Hepatocyte (in vitro differentiated cells): Measurements from ENCODE around the gene DNAH17. TPM values are rescaled to one million over a fixed set of nuclear protein-coding genes. Genes with fewer than 3 reads are reported as not detected.

ENCODE experiments used
- DNase-seq: peaks from one replicate; pipeline ENCODE4 v3.0.0-alpha.2; 2016; ENCODE audit warnings: low spot score
- H2AFZ ChIP-seq: fragments of 200-600 bp; sonication (generic); 2 replicates; pipeline ENCODE4 v1.6.0; 2016; ENCODE audit warnings: antibody characterized with exemption, mild to moderate bottlenecking
- H3K27ac ChIP-seq: fragments of 200-600 bp; sonication (generic); 2 replicates; pipeline ENCODE4 v1.5.1; 2016; ENCODE audit warnings: mild to moderate bottlenecking
- H3K27me3 ChIP-seq: fragments of 200-600 bp; sonication (generic); 2 replicates; pipeline ENCODE4 v1.6.1; 2016
- H3K36me3 ChIP-seq: fragments of 200-600 bp; sonication (generic); replicated peaks from 2 replicates; pipeline ENCODE4 v1.5.1; 2016; ENCODE audit warnings: low read depth; ENCODE audit not compliant: insufficient read depth
- H3K4me1 ChIP-seq: fragments of 200-600 bp; sonication (generic); 2 replicates; pipeline ENCODE4 v1.5.1; 2016; ENCODE audit warnings: mild to moderate bottlenecking, moderate library complexity; ENCODE audit not compliant: insufficient read depth
- H3K4me2 ChIP-seq: fragments of 200-600 bp; sonication (generic); 2 replicates; pipeline ENCODE4 v1.6.0; 2016
- H3K4me3 ChIP-seq: fragments of 200-600 bp; sonication (generic); 2 replicates; pipeline ENCODE4 v1.5.1; 2016; ENCODE audit warnings: mild to moderate bottlenecking
- H3K79me2 ChIP-seq: fragments of 200-600 bp; sonication (generic); 2 replicates; pipeline ENCODE4 v1.6.0; 2017; ENCODE audit warnings: mild to moderate bottlenecking
- H3K9me2 ChIP-seq: fragments of 200-600 bp; sonication (generic); replicated peaks from 2 replicates; pipeline ENCODE4 v1.6.0; 2017; ENCODE audit warnings: mild to moderate bottlenecking; ENCODE audit not compliant: insufficient read depth
- H3K9me3 ChIP-seq: fragments of 200-600 bp; sonication (generic); 2 replicates; pipeline ENCODE4 v1.5.1; 2016; ENCODE audit warnings: low read depth, mild to moderate bottlenecking
- H4K20me1 ChIP-seq: fragments of 200-600 bp; sonication (generic); 2 replicates; pipeline ENCODE4 v1.6.0; 2016; ENCODE audit warnings: mild to moderate bottlenecking; ENCODE audit not compliant: insufficient read depth, poor library complexity, severe bottlenecking
- CTCF ChIP-seq: fragments of 200-600 bp; sonication (generic); IDR thresholded peaks from 2 replicates; pipeline ENCODE4 v1.5.1; 2016; ENCODE audit warnings: antibody characterized with exemption, mild to moderate bottlenecking; ENCODE audit not compliant: poor library complexity
- EZH2 ChIP-seq: fragments of 200-600 bp; sonication (generic); IDR thresholded peaks from 2 replicates; pipeline ENCODE4 v1.6.1; 2016; ENCODE audit warnings: antibody characterized with exemption, mild to moderate bottlenecking, borderline replicate concordance
- EZH2phosphoT487 ChIP-seq: fragments of 200-600 bp; sonication (generic); IDR thresholded peaks from one replicate; pipeline ENCODE4 v1.6.1; 2018; ENCODE audit warnings: antibody characterized with exemption, mild to moderate bottlenecking, low read depth, moderate library complexity; ENCODE audit not compliant: unreplicated experiment, severe bottlenecking
- WGBS: methylation state at CpG from one replicate; pipeline ENCODE4 v1.1.6; 2016; ENCODE audit warnings: low lambda C conversion rate; ENCODE audit errors: missing lambda C conversion rate; 5-methylcytosine and 5-hydroxymethylcytosine counted together
- polyA plus RNA-seq: library from polyadenylated mRNA; unstranded; fragments of >200 nt; fragmentation: Nextera tagmentation; extraction: Ambion mirVana; gene quantifications from 2 replicates; pipeline ENCODE4 v1.2.1, GENCODE V29; 2016
- total RNA-seq: library from RNA; depleted of rRNA; stranded (reverse); fragments of >200 nt; gene quantifications from 2 replicates; pipeline ENCODE4 v1.2.3, GENCODE V29; 2014

DNAH17 gene
- total and polyA plus RNA-seq, 2 experiments from 2014 or later = 0.20 to 1.5 TPM

- H3K9me3 ChIP-seq = no peaks in the 10 kb centered on the region
- DNase-seq = no peak
- no peaks in the 10 kb centered on the region for H3K27me3 ChIP-seq
- no peaks in the 10 kb centered on the region for H4K20me1 ChIP-seq
- H3K4me2 ChIP-seq = no peak overlapping the region
- no peak for TF ChIP-seq EZH2
- no peak overlapping the region for H3K27ac ChIP-seq
- H2AFZ ChIP-seq = no peak overlapping the region
- H3K4me3 ChIP-seq = no peak overlapping the region
- WGBS = 82% methylated on average over 11 of the region's 11 CpGs
- H3K9me2 ChIP-seq = no peaks in the 10 kb centered on the region
- H3K36me3 ChIP-seq = no peaks in the 10 kb centered on the region
- no peaks in the 10 kb centered on the region for H3K4me1 ChIP-seq
- H3K79me2 ChIP-seq = no peaks in the 10 kb centered on the region
These were observed 117.0 kb downstream of the DNAH17 start for GRCh38 chr17:78460176-78460675.

DNA sequence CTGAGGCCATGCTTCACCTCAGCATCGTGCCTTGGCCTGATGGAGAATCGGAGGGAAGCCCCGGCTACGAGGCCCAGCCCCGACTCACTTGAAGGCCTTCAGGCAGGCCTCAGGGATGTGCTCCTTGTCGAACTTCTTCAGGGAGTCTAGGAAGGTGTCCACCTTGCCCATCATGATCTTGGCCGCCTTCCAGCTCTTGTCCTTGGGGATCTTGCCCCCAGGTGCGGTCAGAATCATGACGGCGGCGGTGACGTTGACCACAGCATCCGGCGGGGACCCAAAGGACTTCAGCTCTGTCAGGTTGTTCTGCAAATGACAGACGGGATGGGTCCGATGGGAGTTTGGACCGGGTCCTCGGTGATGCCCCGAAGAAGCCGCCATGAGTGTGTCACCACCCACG is 117.5 kb downstream of the DNAH17 start:
- 96% methylated on average over 21 of the region's 21 CpGs for WGBS
- H3K9me2 ChIP-seq = no peaks in the 10 kb centered on the region

GRCh38 chr17:78458736-78459335 is 118.4 kb downstream of the DNAH17 start:
- no peaks in the 10 kb centered on the region for H3K9me2 ChIP-seq
- DNase-seq = no peak
- H3K27ac ChIP-seq = no peak overlapping the region
- H3K27me3 ChIP-seq = no peaks in the 10 kb centered on the region
- no peak overlapping the region for H3K4me3 ChIP-seq
- TF ChIP-seq EZH2phosphoT487 = no peak
- no peaks in the 10 kb centered on the region for H3K9me3 ChIP-seq
- H2AFZ ChIP-seq = no peak overlapping the region
- no peaks in the 10 kb centered on the region for H3K4me1 ChIP-seq
- H3K36me3 ChIP-seq = no peaks in the 10 kb centered on the region
- no peak overlapping the region for H3K4me2 ChIP-seq
- no peaks in the 10 kb centered on the region for H4K20me1 ChIP-seq
- 92% methylated on average over 37 of the region's 37 CpGs for WGBS
- H3K79me2 ChIP-seq = no peaks in the 10 kb centered on the region

More for the DNA sequence above, 117.5 kb downstream of the DNAH17 start:
- DNase-seq = no peak
- Histone ChIP-seq H3K9me3 (no peaks in the 10 kb centered on the region), H3K4me2 (no peak overlapping the region), H3K27ac (no peak overlapping the region), H3K79me2 (no peaks in the 10 kb centered on the region), H3K36me3 (no peaks in the 10 kb centered on the region), H4K20me1 (no peaks in the 10 kb centered on the region), H2AFZ (no peak overlapping the region), H3K4me3 (no peak overlapping the region), H3K27me3 (no peaks in the 10 kb centered on the region), H3K4me1 (no peaks in the 10 kb centered on the region)
- TF ChIP-seq EZH2phosphoT487 (no peak), CTCF (no peak), EZH2 (no peak)

DNA sequence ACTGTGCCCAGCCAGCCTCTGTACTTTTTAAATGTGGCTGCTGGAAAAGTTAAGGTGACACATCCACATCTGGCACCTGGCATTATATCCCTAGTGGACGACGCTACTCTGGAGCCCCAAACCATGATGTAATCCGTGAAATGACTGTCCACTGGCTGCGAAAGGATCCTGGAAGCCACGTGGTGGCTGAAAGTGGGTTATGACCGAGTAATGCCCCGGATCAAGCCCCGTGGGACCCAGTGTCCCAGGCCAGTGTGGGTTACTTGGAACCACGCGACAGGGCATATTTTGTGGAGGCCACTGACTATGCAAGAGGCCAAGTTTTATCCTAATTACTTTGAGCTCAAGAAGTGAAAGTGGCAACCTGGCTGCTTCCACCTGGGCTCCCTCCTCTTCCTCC is 119.1 kb downstream of the DNAH17 start:
- DNase-seq = no peak
- no peaks in the 10 kb centered on the region for H3K36me3 ChIP-seq
- H3K4me3 ChIP-seq = no peak overlapping the region
- H3K4me2 ChIP-seq = no peak overlapping the region
- no peaks in the 10 kb centered on the region for H3K9me3 ChIP-seq
- TF ChIP-seq CTCF (no peak), EZH2 (no peak), EZH2phosphoT487 (no peak)
- H3K27ac ChIP-seq = no peak overlapping the region
- no peaks in the 10 kb centered on the region for H3K79me2 ChIP-seq
- no peaks in the 10 kb centered on the region for H4K20me1 ChIP-seq
- H3K27me3 ChIP-seq = no peaks in the 10 kb centered on the region
- 94% methylated on average over 10 of the region's 10 CpGs for WGBS
- H2AFZ ChIP-seq = no peak overlapping the region
- H3K9me2 ChIP-seq = no peaks in the 10 kb centered on the region
- H3K4me1 ChIP-seq = no peaks in the 10 kb centered on the region
